H1 (cell line): Measurements from ENCODE around the gene SV2C. TPM values are rescaled to one million over a fixed set of nuclear protein-coding genes. Genes with fewer than 3 reads are reported as not detected.
A peak's percentile ranks its signal among the peaks of the same experiment; 100 is the strongest.

Experiments
- CTCF ChIA-PET: fragments of 300-600 bp; sonication (Branson Sonifier 250); formaldehyde crosslinking; loops from one replicate; lab custom pipeline; 2021; ENCODE audit not compliant: partially characterized antibody; lab: Charles Lee
- POLR2A ChIA-PET: fragments of 300-600 bp; sonication (Branson Sonifier 250); formaldehyde crosslinking; loops from one replicate; lab custom pipeline; 2021; ENCODE audit warnings: inconsistent platforms; ENCODE audit not compliant: partially characterized antibody; lab: Charles Lee
- DNase-seq, 2 experiments: peaks; one replicate each; pipeline versions ENCODE4 v3.0.0 to v3.0.0-alpha.2; 2010 to 2022; ENCODE audit warnings: low spot score in 2 of 2, low read depth in 1 of 2, mixed read lengths in 1 of 2
- FAIRE-seq: peaks from 2 replicates; lab custom pipeline; 2011; peaks lifted over from hg19 to GRCh38; lab: Jason Lieb, UNC
- H2AFZ ChIP-seq: 2 replicates; pipeline ENCODE4 v1.8.1; 2012; ENCODE audit warnings: low read length, inconsistent platforms
- H2AK5ac ChIP-seq: 2 replicates; pipeline ENCODE4 v1.6.1; 2013; ENCODE audit warnings: low read depth, low read length
- H2BK120ac ChIP-seq: replicated peaks from 2 replicates; pipeline ENCODE3; 2013; ENCODE audit warnings: low read depth, low read length, inconsistent platforms
- H2BK12ac ChIP-seq: 2 replicates; pipeline ENCODE4 v1.6.1; 2013; ENCODE audit warnings: low read depth, low read length
- H2BK15ac ChIP-seq: 2 replicates; pipeline ENCODE4 v1.6.1; 2013; ENCODE audit warnings: low read length
- H2BK20ac ChIP-seq: 2 replicates; pipeline ENCODE4 v1.6.1; 2013; ENCODE audit warnings: low read length
- H2BK5ac ChIP-seq: 2 replicates; pipeline ENCODE4 v1.6.1; 2013; ENCODE audit warnings: low read depth, low read length
- H3K14ac ChIP-seq: 2 replicates; pipeline ENCODE4 v1.6.1; 2013; ENCODE audit warnings: inconsistent platforms; ENCODE audit not compliant: insufficient read length
- H3K18ac ChIP-seq: 2 replicates; pipeline ENCODE4 v1.6.1; 2013; ENCODE audit warnings: low read length; ENCODE audit errors: extremely low read depth
- H3K23ac ChIP-seq: 2 replicates; pipeline ENCODE4 v1.6.1; 2013; ENCODE audit warnings: inconsistent platforms; ENCODE audit not compliant: insufficient read length
- H3K23me2 ChIP-seq: 2 replicates; pipeline ENCODE4 v1.6.1; 2013; ENCODE audit warnings: low read depth, low read length
- H3K27ac ChIP-seq: 2 replicates; pipeline ENCODE4 v1.6.1; 2011; ENCODE audit warnings: low read depth, low read length, inconsistent platforms
- H3K27me3 ChIP-seq, 4 experiments: replicated peaks in 1 of 4; 1 replicate in 1 of 4; 2 replicates in 3 of 4; pipeline versions ENCODE4 v1.6.1 to v1.8.1; 2011 to 2013; ENCODE audit warnings: low read length in 3 of 4, mild to moderate bottlenecking in 3 of 4, inconsistent platforms in 2 of 4, mixed read lengths in 2 of 4, moderate library complexity in 1 of 4; ENCODE audit not compliant: control insufficient read depth in 3 of 4, insufficient read depth in 3 of 4; ENCODE audit errors: extremely low read depth in 1 of 4
- H3K36me3 ChIP-seq, 4 experiments: 2 replicates each; pipeline versions ENCODE4 v1.6.1 to v1.8.1; 2011 to 2013; ENCODE audit warnings: mild to moderate bottlenecking in 4 of 4, low read length in 3 of 4, moderate library complexity in 2 of 4, control low read depth in 1 of 4, inconsistent platforms in 1 of 4; ENCODE audit not compliant: insufficient read depth in 4 of 4, control insufficient read depth in 2 of 4
- H3K4ac ChIP-seq: replicated peaks from 2 replicates; pipeline ENCODE3; 2013; ENCODE audit warnings: low read length, low read depth, mixed read lengths, inconsistent platforms; ENCODE audit not compliant: insufficient read length
- H3K4me1 ChIP-seq, 4 experiments: replicated peaks in 1 of 4; 1 replicate in 1 of 4; 2 replicates in 3 of 4; pipeline versions ENCODE4 v1.6.1 to v1.8.1; 2011 to 2013; ENCODE audit warnings: low read length in 3 of 4, inconsistent platforms in 2 of 4, mixed read lengths in 1 of 4; ENCODE audit not compliant: insufficient read depth in 4 of 4, control insufficient read depth in 3 of 4
- H3K4me2 ChIP-seq, 2 experiments: 2 replicates each; pipeline versions ENCODE4 v1.6.1 to v1.8.1; 2011 to 2013; ENCODE audit warnings: low read depth in 2 of 2, low read length in 2 of 2, control low read depth in 1 of 2, inconsistent platforms in 1 of 2, mild to moderate bottlenecking in 1 of 2; ENCODE audit not compliant: insufficient read depth in 1 of 2
- H3K4me3 ChIP-seq, 4 experiments: fragments of 200-600, 300-600 bp in 1 of 4; sonication (generic), shearing (Covaris generic), sonication (Bioruptor Twin) in 1 of 4; 2 replicates each; pipeline versions ENCODE4 v1.5.1 to v1.8.1; 2011 to 2016; ENCODE audit warnings: low read length in 4 of 4, low read depth in 3 of 4, control low read depth in 2 of 4, inconsistent platforms in 2 of 4, mild to moderate bottlenecking in 2 of 4, mixed read lengths in 1 of 4, moderate library complexity in 1 of 4; ENCODE audit not compliant: insufficient read depth in 2 of 4; ENCODE audit errors: extremely low read depth in 1 of 4
- H3K56ac ChIP-seq: replicated peaks from 2 replicates; pipeline ENCODE3; 2013; ENCODE audit warnings: low read depth, mild to moderate bottlenecking, mixed read lengths, low read length, inconsistent platforms; ENCODE audit not compliant: insufficient read length
- H3K79me1 ChIP-seq: 2 replicates; pipeline ENCODE4 v1.6.1; 2013; ENCODE audit warnings: low read depth, low read length, control low read depth
- H3K79me2 ChIP-seq, 2 experiments: 2 replicates each; pipeline versions ENCODE4 v1.6.1 to v1.8.1; 2012 to 2013; ENCODE audit warnings: low read length in 2 of 2, mild to moderate bottlenecking in 2 of 2, inconsistent platforms in 1 of 2; ENCODE audit not compliant: insufficient read depth in 2 of 2, control insufficient read depth in 1 of 2
- H3K9ac ChIP-seq, 4 experiments: replicated peaks in 1 of 4; 1 replicate in 1 of 4; 2 replicates in 3 of 4; pipeline versions ENCODE4 v1.6.1 to v1.8.1; 2011 to 2013; ENCODE audit warnings: low read depth in 3 of 4, low read length in 3 of 4, control low read depth in 2 of 4, mild to moderate bottlenecking in 2 of 4, moderate library complexity in 2 of 4, inconsistent platforms in 1 of 4; ENCODE audit errors: extremely low read depth in 1 of 4
- H3K9me3 ChIP-seq, 2 experiments: 2 replicates each; pipeline versions ENCODE4 v1.6.1 to v1.8.1; 2012 to 2013; ENCODE audit warnings: mild to moderate bottlenecking in 2 of 2, moderate library complexity in 2 of 2, control low read depth in 1 of 2, inconsistent platforms in 1 of 2, low read depth in 1 of 2, low read length in 1 of 2, mixed read lengths in 1 of 2; ENCODE audit not compliant: insufficient read depth in 2 of 2
- H4K20me1 ChIP-seq, 2 experiments: replicated peaks in 1 of 2; 2 replicates each; pipeline versions ENCODE3 to v1.8.1; 2011 to 2013; ENCODE audit warnings: inconsistent platforms in 2 of 2, low read length in 2 of 2, mild to moderate bottlenecking in 1 of 2; ENCODE audit not compliant: insufficient read depth in 2 of 2, control insufficient read depth in 1 of 2
- H4K5ac ChIP-seq: 2 replicates; pipeline ENCODE4 v1.6.1; 2013; ENCODE audit warnings: low read length, low read depth, mixed read lengths, inconsistent platforms; ENCODE audit not compliant: insufficient read length
- H4K8ac ChIP-seq: 2 replicates; pipeline ENCODE4 v1.8.0; 2013; ENCODE audit warnings: mild to moderate bottlenecking, moderate library complexity, low read length, inconsistent platforms; ENCODE audit not compliant: insufficient read depth; ENCODE audit errors: extremely low read depth
- H4K91ac ChIP-seq: replicated peaks from 2 replicates; pipeline ENCODE3; 2013; ENCODE audit warnings: low read length, mixed read lengths, inconsistent platforms; ENCODE audit not compliant: insufficient read length
- CBX5 ChIP-seq: fragments of 300-800, 300-1000 bp; sonication (generic); IDR thresholded peaks from 2 replicates; pipeline ENCODE4 v1.7.1; 2016; ENCODE audit warnings: antibody characterized with exemption, low read length, low read depth
- CTBP2 ChIP-seq: IDR thresholded peaks from 2 replicates; pipeline ENCODE4 v1.7.0; 2011; ENCODE audit warnings: borderline replicate concordance, mild to moderate bottlenecking, moderate library complexity, mixed read lengths, low read length; ENCODE audit not compliant: insufficient read depth, insufficient read length
- JUND ChIP-seq: IDR thresholded peaks from 2 replicates; pipeline ENCODE4 v1.6.1; 2011; ENCODE audit warnings: mild to moderate bottlenecking, improper control_type of control experiment, low read length
- RAD21 ChIP-seq, 2 experiments: IDR thresholded peaks in 1 of 2; conservative IDR thresholded peaks in 1 of 2; 2 replicates each; pipeline ENCODE4 v1.6.1; 2011; ENCODE audit warnings: low read depth in 2 of 2, low read length in 2 of 2, improper control_type of control experiment in 1 of 2, inconsistent platforms in 1 of 2, mild to moderate bottlenecking in 1 of 2, moderate library complexity in 1 of 2
- RFX5 ChIP-seq: IDR thresholded peaks from 2 replicates; pipeline ENCODE4 v1.6.1; 2011; ENCODE audit warnings: low read depth, low read length, improper control_type of control experiment, borderline replicate concordance
- SIX5 ChIP-seq: IDR thresholded peaks from 2 replicates; pipeline ENCODE4 v1.6.1; 2011; ENCODE audit warnings: mild to moderate bottlenecking, low read depth, low read length
- SP1 ChIP-seq: IDR thresholded peaks from 2 replicates; pipeline ENCODE4 v1.6.1; 2011; ENCODE audit warnings: low read depth, low read length
- WGBS, 2 experiments: shearing (Covaris generic) in 1 of 2; methylation state at CpG; one replicate each; pipeline versions ENCODE4 v1.1.6 to v1.1.7; 2013 to 2015; ENCODE audit warnings: low lambda C conversion rate in 2 of 2, mixed read lengths in 2 of 2, inconsistent platforms in 1 of 2, low coverage in 1 of 2, missing lambda C conversion rate in 1 of 2; ENCODE audit not compliant: insufficient replicate concordance in 2 of 2, insufficient coverage in 1 of 2, insufficient read length in 1 of 2; ENCODE audit errors: extremely low coverage in 1 of 2, missing lambda C conversion rate in 1 of 2; 5-methylcytosine and 5-hydroxymethylcytosine counted together
- polyA plus RNA-seq, 7 experiments: library from polyadenylated mRNA; depleted of rRNA in 3 of 7; stranded (reverse) in 5 of 7; unstranded in 2 of 7; fragments of >200 nt in 5 of 7; fragments of 200-250 nt in 2 of 7; gene quantifications; 1 replicate in 5 of 7; 2 replicates in 1 of 7; 4 replicates in 1 of 7; pipeline versions ENCODE4 v1.2.1 to v1.2.3, GENCODE V29; 2011 to 2013; ENCODE audit warnings: missing spikeins in 2 of 7, mixed read lengths in 2 of 7
- total RNA-seq: library from RNA; stranded (reverse); fragmentation: NEBNext Ultra II Directional; extraction: Animal tissue kit (Norgen Biotek cat#: 25700); gene quantifications from 2 replicates; pipeline ENCODE4 v1.2.1, GENCODE V29; 2021
- TF ChIP-seq, protein P1 (sequence below): IDR thresholded peaks from 2 replicates; pipeline ENCODE4 v1.6.1; 2012; ENCODE audit warnings: low read length, inconsistent platforms
- TF ChIP-seq, protein P2 (sequence below), 3 experiments: IDR thresholded peaks; 1 replicate in 2 of 3; 2 replicates in 1 of 3; pipeline versions ENCODE4 v1.5.1 to v1.6.1; 2011; ENCODE audit warnings: low read length in 3 of 3, mild to moderate bottlenecking in 3 of 3, inconsistent platforms in 2 of 3, low read depth in 1 of 3, moderate library complexity in 1 of 3; ENCODE audit not compliant: insufficient read depth in 1 of 3; ENCODE audit errors: control extremely low read depth in 1 of 3

Gene SV2C
- total and polyA plus RNA-seq, 2 of the 8 experiments (the other 6 are each of a cell fraction or from before 2014, with no cell fraction given) = 0.08 to 0.24 TPM

DNA sequence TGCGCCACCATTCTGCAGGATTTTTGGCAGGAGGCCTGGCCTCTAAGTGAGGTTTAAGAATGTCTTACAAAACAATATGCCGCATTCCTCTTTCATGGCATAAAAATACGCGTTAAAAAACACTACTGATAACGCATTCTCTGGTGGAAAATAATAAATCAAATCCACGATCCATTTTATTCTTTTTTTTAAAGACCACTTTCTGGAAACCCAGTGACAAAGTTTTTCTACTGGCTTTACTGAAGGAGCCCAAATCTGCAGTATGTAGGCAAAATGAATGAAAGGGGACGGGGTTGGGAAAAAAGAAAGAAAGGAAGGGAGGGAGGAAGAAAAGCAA lies 2.0 kb downstream of the SV2C start:
- DNase-seq (no peak), FAIRE-seq (no peak)
- no peak overlapping the region for H3K4ac ChIP-seq
- H3K27ac ChIP-seq = no peak overlapping the region
- H4K5ac ChIP-seq = no peak overlapping the region
- H3K14ac ChIP-seq = no peak overlapping the region
- no peaks in the 10 kb centered on the region for H3K9me3 ChIP-seq
- H3K9ac ChIP-seq = no peak overlapping the region
- no peak overlapping the region for H3K56ac ChIP-seq
- CTCF ChIA-PET = interaction anchor here (1.0 to 2.0 kb wide), 7 partner anchors 19 to 350 kb away, joined by 3 to 7 read pairs (median 3); partner anchors contain the start of gene IQGAP2
- H2BK15ac ChIP-seq = no peak overlapping the region
- H4K91ac ChIP-seq = no peak overlapping the region
- no peak overlapping the region for H4K8ac ChIP-seq
- peaks cover 26% of the 10 kb centered on the region for H3K23me2 ChIP-seq
- peaks cover 0 to 10% (median 6%) of the 10 kb centered on the region in 4 experiments; a peak in 6 of 7 replicates for H3K4me1 ChIP-seq
- no peaks in the 10 kb centered on the region for H4K20me1 ChIP-seq
- H3K79me2 ChIP-seq = no peaks in the 10 kb centered on the region
- no peak overlapping the region for H2BK120ac ChIP-seq
- H3K18ac ChIP-seq = no peak overlapping the region
- 47% methylated on average over 7 of the region's 7 CpGs; no CpG with 5 or more reads in 1 of the 2 experiments for WGBS, 2 experiments
- H3K36me3 ChIP-seq = no peaks in the 10 kb centered on the region
- 0 out of 2 replicates have a peak overlapping the region, but pooled peaks have one; percentile 33 for H2BK12ac ChIP-seq
- H2AK5ac ChIP-seq = no peak overlapping the region
- no peak overlapping the region for H3K23ac ChIP-seq
- POLR2A ChIA-PET = no interaction called here
- peaks cover 30 to 64% (median 52%) of the 10 kb centered on the region in 4 experiments for H3K27me3 ChIP-seq
- no peak overlapping the region for H2AFZ ChIP-seq
- no peak overlapping the region for H2BK5ac ChIP-seq
- H3K79me1 ChIP-seq = no peaks in the 10 kb centered on the region
- H3K4me3 ChIP-seq = peak overlapping the region; percentile 49 to 74 (median 55); a peak in 7 of 8 replicates
- peak overlapping the region; percentile 73 to 91 for H3K4me2 ChIP-seq
- no peak overlapping the region for H2BK20ac ChIP-seq
- TF ChIP-seq, protein P1, sequence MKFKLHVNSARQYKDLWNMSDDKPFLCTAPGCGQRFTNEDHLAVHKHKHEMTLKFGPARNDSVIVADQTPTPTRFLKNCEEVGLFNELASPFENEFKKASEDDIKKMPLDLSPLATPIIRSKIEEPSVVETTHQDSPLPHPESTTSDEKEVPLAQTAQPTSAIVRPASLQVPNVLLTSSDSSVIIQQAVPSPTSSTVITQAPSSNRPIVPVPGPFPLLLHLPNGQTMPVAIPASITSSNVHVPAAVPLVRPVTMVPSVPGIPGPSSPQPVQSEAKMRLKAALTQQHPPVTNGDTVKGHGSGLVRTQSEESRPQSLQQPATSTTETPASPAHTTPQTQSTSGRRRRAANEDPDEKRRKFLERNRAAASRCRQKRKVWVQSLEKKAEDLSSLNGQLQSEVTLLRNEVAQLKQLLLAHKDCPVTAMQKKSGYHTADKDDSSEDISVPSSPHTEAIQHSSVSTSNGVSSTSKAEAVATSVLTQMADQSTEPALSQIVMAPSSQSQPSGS = no peak
- TF ChIP-seq SP1 = no peak
- no peak for TF ChIP-seq RFX5
- TF ChIP-seq CTBP2 = no peak
- no peak for TF ChIP-seq JUND
- TF ChIP-seq, protein P2, sequence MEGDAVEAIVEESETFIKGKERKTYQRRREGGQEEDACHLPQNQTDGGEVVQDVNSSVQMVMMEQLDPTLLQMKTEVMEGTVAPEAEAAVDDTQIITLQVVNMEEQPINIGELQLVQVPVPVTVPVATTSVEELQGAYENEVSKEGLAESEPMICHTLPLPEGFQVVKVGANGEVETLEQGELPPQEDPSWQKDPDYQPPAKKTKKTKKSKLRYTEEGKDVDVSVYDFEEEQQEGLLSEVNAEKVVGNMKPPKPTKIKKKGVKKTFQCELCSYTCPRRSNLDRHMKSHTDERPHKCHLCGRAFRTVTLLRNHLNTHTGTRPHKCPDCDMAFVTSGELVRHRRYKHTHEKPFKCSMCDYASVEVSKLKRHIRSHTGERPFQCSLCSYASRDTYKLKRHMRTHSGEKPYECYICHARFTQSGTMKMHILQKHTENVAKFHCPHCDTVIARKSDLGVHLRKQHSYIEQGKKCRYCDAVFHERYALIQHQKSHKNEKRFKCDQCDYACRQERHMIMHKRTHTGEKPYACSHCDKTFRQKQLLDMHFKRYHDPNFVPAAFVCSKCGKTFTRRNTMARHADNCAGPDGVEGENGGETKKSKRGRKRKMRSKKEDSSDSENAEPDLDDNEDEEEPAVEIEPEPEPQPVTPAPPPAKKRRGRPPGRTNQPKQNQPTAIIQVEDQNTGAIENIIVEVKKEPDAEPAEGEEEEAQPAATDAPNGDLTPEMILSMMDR (IDR thresholded peaks at IDR 0.05; ENCODE audit: control extremely low read depth in 1 of 3, insufficient read depth in 1 of 3, low read depth in 1 of 3, low read length in 3 of 3) = no peak
- TF ChIP-seq CBX5 = no peak
- TF ChIP-seq SIX5 = no peak
- no peak for TF ChIP-seq RAD21 (IDR thresholded peaks at IDR 0.05 in 1 of 2, conservative IDR thresholded peaks at IDR 0.05 in 1 of 2; ENCODE audit: low read depth in 2 of 2, low read length in 2 of 2)
